ENCODE results near the gene NDFIP2. TPM values are rescaled to one million over a fixed set of nuclear protein-coding genes. Genes with fewer than 3 reads are reported as not detected.

The NDFIP2 gene
- total and polyA plus RNA-seq, 2 donors (not counting 1 experiment from before 2014, with no cell fraction given), result 0.12 to 1.0 TPM

DNA sequence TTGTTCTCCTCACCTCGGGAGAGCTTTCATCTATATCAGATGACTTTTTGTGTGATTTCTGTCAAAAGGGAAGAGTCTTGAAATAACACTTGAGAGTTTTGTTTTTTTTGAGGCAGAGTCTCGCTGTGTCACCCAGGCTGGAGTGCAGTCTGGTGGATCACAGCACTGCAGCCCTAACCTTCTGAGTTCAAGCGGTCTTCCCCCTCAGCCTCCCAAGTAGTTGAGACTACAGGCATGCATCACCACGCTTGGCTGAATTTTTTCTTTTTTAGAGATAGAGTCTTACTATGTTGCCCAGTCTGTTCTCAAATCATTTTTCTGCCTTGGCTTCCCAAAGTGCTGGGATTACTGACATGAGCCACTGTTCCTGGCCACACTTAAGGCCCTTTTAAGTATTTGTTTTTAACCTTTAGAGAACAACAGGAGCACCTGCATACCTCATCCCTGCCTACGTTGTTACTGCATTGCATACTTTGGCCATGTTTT is 11.4 kb downstream of the NDFIP2 start:
- intact Hi-C loops (cut with micrococcal nuclease), result no loop called here
- POLR2A ChIA-PET, result no interaction called here
- no peak for DNase-seq

DNA sequence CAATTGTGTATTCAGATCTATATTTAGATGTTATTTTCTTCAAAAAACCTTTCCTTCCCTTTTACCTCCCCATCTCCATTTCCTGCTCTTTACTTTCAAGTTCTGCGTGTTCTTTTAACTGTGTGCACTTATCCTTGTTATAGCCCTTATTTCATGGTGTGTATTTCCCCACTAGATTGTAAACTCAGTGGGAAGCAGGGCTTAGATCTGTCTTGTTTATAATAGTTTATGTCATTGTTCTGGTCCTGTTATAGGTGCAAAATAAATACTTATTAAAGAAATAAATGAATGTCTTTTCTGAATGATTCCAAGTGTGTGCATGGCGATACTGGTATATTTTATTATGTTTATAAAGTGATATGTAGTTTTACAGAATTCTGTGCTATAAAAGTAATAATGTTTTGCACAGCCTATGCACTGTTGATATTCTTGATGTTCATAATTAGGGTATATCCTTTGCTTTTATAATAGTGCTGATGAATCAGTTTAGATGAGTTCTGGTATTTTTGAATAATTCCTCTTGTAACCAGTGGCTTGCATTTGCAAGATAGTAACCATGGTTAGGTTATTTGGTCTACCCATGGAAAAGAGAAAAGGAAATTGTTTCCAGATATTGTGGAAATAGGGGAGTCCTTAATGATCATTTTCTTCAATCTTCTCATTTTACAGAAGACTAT is 12.1 kb downstream of the NDFIP2 start:
- Histone ChIP-seq H3K4me1 (ENCODE audit: control insufficient read depth in 2 of 2, insufficient read depth in 2 of 2, low read length in 2 of 2) (no peaks in the 10 kb centered on the region), H2AFZ (ENCODE audit: insufficient read depth, low read depth, low read length, poor library complexity, severe bottlenecking) (no peak overlapping the region), H3K36me3 (replicated peaks in 1 of 2; ENCODE audit: control extremely low read depth in 1 of 2, control insufficient read depth in 1 of 2, extremely low read depth in 1 of 2, insufficient read depth in 2 of 2, low read length in 1 of 2) (no peaks in the 10 kb centered on the region), H3K9ac (ENCODE audit: low read length) (no peak overlapping the region), H3K9me3 (ENCODE audit: control extremely low read depth in 1 of 3, control insufficient read depth in 2 of 3, insufficient read depth in 1 of 3, low read length in 2 of 3) (no peaks in the 10 kb centered on the region), H3K27me3 (replicated peaks in 1 of 4; ENCODE audit: control extremely low read depth in 1 of 4, control insufficient read depth in 3 of 4, insufficient read depth in 4 of 4, low read length in 3 of 4) (no peaks in the 10 kb centered on the region), H3K4me3 (ENCODE audit: control extremely low read depth in 1 of 5, extremely low read depth in 1 of 5, insufficient read depth in 1 of 5, low read depth in 2 of 5, low read length in 4 of 5) (no peak overlapping the region), H3K79me2 (ENCODE audit: control insufficient read depth, insufficient read depth, low read length) (no peaks in the 10 kb centered on the region), H3K27ac (ENCODE audit: low read length in 2 of 2) (no peak overlapping the region), H4K20me1 (ENCODE audit: control insufficient read depth, insufficient read depth, low read length, poor library complexity, severe bottlenecking) (no peaks in the 10 kb centered on the region), H3K4me2 (replicated peaks; ENCODE audit: low read depth, low read length, poor library complexity, severe bottlenecking) (no peak overlapping the region)
- Mint-ChIP-seq H3K27ac (no peak overlapping the region), H3K27me3 (peaks cover 4% of the 10 kb centered on the region), H3K9me3 (ENCODE audit: insufficient read depth) (no peaks in the 10 kb centered on the region), H3K4me3 (no peak overlapping the region), H3K4me1 (no peaks in the 10 kb centered on the region)
- ATAC-seq (ENCODE audit: low read depth) (no peak), DNase-seq (no peak)
- WGBS (ENCODE audit: insufficient coverage), result no CpG with 5 or more reads among the region's 2 CpGs
- intact Hi-C loops (cut with micrococcal nuclease), result no loop called here
- POLR2A ChIA-PET, result no interaction called here
- TF ChIP-seq, protein P1, sequence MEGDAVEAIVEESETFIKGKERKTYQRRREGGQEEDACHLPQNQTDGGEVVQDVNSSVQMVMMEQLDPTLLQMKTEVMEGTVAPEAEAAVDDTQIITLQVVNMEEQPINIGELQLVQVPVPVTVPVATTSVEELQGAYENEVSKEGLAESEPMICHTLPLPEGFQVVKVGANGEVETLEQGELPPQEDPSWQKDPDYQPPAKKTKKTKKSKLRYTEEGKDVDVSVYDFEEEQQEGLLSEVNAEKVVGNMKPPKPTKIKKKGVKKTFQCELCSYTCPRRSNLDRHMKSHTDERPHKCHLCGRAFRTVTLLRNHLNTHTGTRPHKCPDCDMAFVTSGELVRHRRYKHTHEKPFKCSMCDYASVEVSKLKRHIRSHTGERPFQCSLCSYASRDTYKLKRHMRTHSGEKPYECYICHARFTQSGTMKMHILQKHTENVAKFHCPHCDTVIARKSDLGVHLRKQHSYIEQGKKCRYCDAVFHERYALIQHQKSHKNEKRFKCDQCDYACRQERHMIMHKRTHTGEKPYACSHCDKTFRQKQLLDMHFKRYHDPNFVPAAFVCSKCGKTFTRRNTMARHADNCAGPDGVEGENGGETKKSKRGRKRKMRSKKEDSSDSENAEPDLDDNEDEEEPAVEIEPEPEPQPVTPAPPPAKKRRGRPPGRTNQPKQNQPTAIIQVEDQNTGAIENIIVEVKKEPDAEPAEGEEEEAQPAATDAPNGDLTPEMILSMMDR (IDR thresholded peaks at IDR 0.05), result no peak
- TF ChIP-seq EZH2 (IDR thresholded peaks at IDR 0.05; ENCODE audit: borderline replicate concordance, insufficient read depth, low read depth, low read length, poor library complexity, severe bottlenecking), result no peak
- CTCF ChIA-PET, result no interaction called here

More for the DNA sequence above, 11.4 kb downstream of the NDFIP2 start:
- Histone ChIP-seq H3K27me3 (replicated peaks in 1 of 4; ENCODE audit: control extremely low read depth in 1 of 4, control insufficient read depth in 3 of 4, insufficient read depth in 4 of 4, low read length in 3 of 4) (no peaks in the 10 kb centered on the region), H3K4me3 (ENCODE audit: control extremely low read depth in 1 of 5, extremely low read depth in 1 of 5, insufficient read depth in 1 of 5, low read depth in 2 of 5, low read length in 4 of 5) (no peak overlapping the region), H3K9ac (ENCODE audit: low read length) (no peak overlapping the region), H3K36me3 (replicated peaks in 1 of 2; ENCODE audit: control extremely low read depth in 1 of 2, control insufficient read depth in 1 of 2, extremely low read depth in 1 of 2, insufficient read depth in 2 of 2, low read length in 1 of 2) (no peaks in the 10 kb centered on the region), H3K27ac (ENCODE audit: low read length in 2 of 2) (no peak overlapping the region), H3K9me3 (ENCODE audit: control extremely low read depth in 1 of 3, control insufficient read depth in 2 of 3, insufficient read depth in 1 of 3, low read length in 2 of 3) (no peaks in the 10 kb centered on the region), H2AFZ (ENCODE audit: insufficient read depth, low read depth, low read length, poor library complexity, severe bottlenecking) (no peak overlapping the region), H3K79me2 (ENCODE audit: control insufficient read depth, insufficient read depth, low read length) (no peaks in the 10 kb centered on the region), H4K20me1 (ENCODE audit: control insufficient read depth, insufficient read depth, low read length, poor library complexity, severe bottlenecking) (no peaks in the 10 kb centered on the region), H3K4me1 (ENCODE audit: control insufficient read depth in 2 of 2, insufficient read depth in 2 of 2, low read length in 2 of 2) (no peaks in the 10 kb centered on the region), H3K4me2 (replicated peaks; ENCODE audit: low read depth, low read length, poor library complexity, severe bottlenecking) (no peak overlapping the region)
- TF ChIP-seq, protein P1 (IDR thresholded peaks at IDR 0.05), result no peak
- TF ChIP-seq EZH2 (IDR thresholded peaks at IDR 0.05; ENCODE audit: borderline replicate concordance, insufficient read depth, low read depth, low read length, poor library complexity, severe bottlenecking), result no peak
- 94% methylated on average over 3 of the region's 5 CpGs for WGBS (ENCODE audit: insufficient coverage)
- H3K4me1 Mint-ChIP-seq, result no peaks in the 10 kb centered on the region
- H3K27ac Mint-ChIP-seq, result no peak overlapping the region
- peaks cover 5% of the 10 kb centered on the region for H3K27me3 Mint-ChIP-seq
- no peak overlapping the region for H3K4me3 Mint-ChIP-seq
- H3K9me3 Mint-ChIP-seq (ENCODE audit: insufficient read depth), result no peaks in the 10 kb centered on the region
- CTCF ChIA-PET, result interaction anchor here (0.8 kb wide), 1 partner anchor 68 kb away, joined by 3 read pairs; no protein-coding TSS in a partner anchor
- no peak for ATAC-seq (ENCODE audit: low read depth)
